Skeletal muscle tissue (tissue), 4 donors: ENCODE data around the gene CCDC15. TPM values are rescaled to one million over a fixed set of nuclear protein-coding genes. Genes with fewer than 3 reads are reported as not detected.
"Not testable (repeated sequence)": the region's sequence is repeated elsewhere in the genome, so short reads cannot be mapped to it uniquely, and the experiment has no call there.

Source experiments
- H3K27ac ChIP-seq: one replicate; pipeline ENCODE4 v1.7.0; 2013; ENCODE audit warnings: mild to moderate bottlenecking, low read depth, low read length, inconsistent platforms
- H3K27me3 ChIP-seq, 3 donors: one replicate each; pipeline ENCODE4 v1.7.0; 2013; ENCODE audit warnings: low read length in 3 of 3; ENCODE audit not compliant: control insufficient read depth in 3 of 3, insufficient read depth in 3 of 3
- H3K36me3 ChIP-seq, 3 donors: one replicate each; pipeline ENCODE4 v1.7.0; 2013; ENCODE audit warnings: low read length in 3 of 3; ENCODE audit not compliant: control insufficient read depth in 3 of 3, insufficient read depth in 3 of 3
- H3K4me1 ChIP-seq, 3 donors: one replicate each; pipeline ENCODE4 v1.7.0; 2013; ENCODE audit warnings: low read length in 3 of 3, mild to moderate bottlenecking in 3 of 3; ENCODE audit not compliant: control insufficient read depth in 3 of 3, insufficient read depth in 3 of 3
- H3K4me3 ChIP-seq, 3 donors: one replicate each; pipeline ENCODE4 v1.7.0; 2013; ENCODE audit warnings: low read length in 3 of 3
- H3K9ac ChIP-seq, 3 donors: one replicate each; pipeline ENCODE4 v1.7.0; 2013; ENCODE audit warnings: low read length in 3 of 3, mild to moderate bottlenecking in 3 of 3, moderate library complexity in 2 of 3, low read depth in 1 of 3
- H3K9me3 ChIP-seq, 3 donors: one replicate each; pipeline ENCODE4 v1.7.0; 2013; ENCODE audit warnings: low read length in 3 of 3; ENCODE audit not compliant: control insufficient read depth in 3 of 3
- total RNA-seq: library from RNA; depleted of rRNA; stranded (reverse); fragments of >200 nt; gene quantifications from one replicate; pipeline ENCODE4 v1.2.3, GENCODE V29; 2014
- donor health status: Osteomylitis.

CCDC15 gene
- total RNA-seq, 1 donor from 2014 or later: 2.6 TPM

DNA sequence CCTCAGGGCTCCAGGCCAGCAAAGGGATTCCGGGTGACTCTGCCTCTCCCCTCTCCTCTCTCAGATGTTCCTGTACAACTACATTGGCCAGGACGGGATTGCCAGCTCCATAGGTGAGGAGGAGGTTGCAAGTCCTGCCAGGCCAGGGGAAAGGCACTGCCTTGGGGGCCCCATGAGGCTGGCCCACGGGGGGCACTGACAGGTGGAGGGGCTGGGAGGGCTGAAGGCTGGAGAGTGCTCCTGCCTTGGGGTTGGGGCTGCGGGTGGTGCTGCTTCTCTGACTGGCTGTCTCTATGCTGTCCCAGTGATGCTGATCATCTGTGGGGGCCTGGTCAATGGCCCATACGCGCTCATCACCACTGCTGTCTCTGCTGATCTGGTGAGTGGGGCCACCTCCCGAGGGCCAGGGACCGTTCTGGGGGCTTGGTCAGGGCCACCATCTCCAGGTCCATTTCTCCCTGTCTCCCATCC, 130.8 kb downstream of the CCDC15 start:
- Histone ChIP-seq H3K4me1 (no peaks in the 10 kb centered on the region), H3K27me3 (peaks cover 12 to 48% (median 17%) of the 10 kb centered on the region in 3 donors), H3K36me3 (no peaks in the 10 kb centered on the region)

DNA sequence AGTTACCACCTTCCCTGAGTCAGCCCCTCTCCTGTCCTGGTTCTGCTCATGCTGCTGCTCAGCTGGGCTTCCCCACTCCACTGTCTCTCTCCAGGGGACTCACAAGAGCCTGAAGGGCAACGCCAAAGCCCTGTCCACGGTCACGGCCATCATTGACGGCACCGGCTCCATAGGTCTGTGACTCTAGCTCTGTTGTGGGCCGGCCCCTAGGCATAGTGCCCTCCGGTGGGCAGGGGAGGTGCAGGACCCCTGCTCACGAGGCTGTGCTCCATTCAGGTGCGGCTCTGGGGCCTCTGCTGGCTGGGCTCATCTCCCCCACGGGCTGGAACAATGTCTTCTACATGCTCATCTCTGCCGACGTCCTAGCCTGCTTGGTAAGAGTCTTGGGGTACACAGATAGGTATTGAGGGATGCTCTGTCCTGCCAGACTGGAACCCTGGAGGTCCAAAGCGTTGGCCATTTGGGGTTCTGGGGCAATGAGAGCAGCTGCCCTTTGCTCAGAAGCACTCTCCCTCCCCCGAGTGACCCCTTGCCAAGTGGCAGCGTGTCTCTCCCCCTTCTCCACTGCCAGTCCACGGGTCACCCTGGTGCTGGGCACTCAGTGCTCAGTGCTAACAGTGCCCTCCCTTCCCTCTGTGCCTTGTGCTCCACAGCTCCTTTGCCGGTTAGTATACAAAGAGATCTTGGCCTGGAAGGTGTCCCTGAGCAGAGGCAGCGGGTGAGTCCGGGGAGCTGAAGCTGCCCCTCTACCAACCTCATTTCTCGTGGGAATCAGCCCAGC, 131.5 kb downstream of the CCDC15 start:
- Histone ChIP-seq H3K4me3 (no peak overlapping the region), H3K27ac (no peak overlapping the region), H3K36me3 (no peaks in the 10 kb centered on the region), H3K4me1 (no peaks in the 10 kb centered on the region), H3K9me3 (no peaks in the 10 kb centered on the region), H3K9ac (no peak overlapping the region), H3K27me3 (peaks cover 12 to 42% (median 17%) of the 10 kb centered on the region in 3 donors)

More for the DNA sequence above, 130.8 kb downstream of the CCDC15 start:
- Histone ChIP-seq H3K9ac (no peak overlapping the region), H3K9me3 (no peaks in the 10 kb centered on the region), H3K27ac (no peak overlapping the region), H3K4me3 (no peak overlapping the region)

GRCh38 chr11:125086633-125087296, 132.8 kb downstream of the CCDC15 start:
- no peaks in the 10 kb centered on the region for H3K36me3 ChIP-seq
- H3K9me3 ChIP-seq: no peaks in the 10 kb centered on the region
- no peak overlapping the region for H3K27ac ChIP-seq
- H3K9ac ChIP-seq: no peak overlapping the region
- H3K4me1 ChIP-seq: peaks cover 3 to 6% (median 6%) of the 10 kb centered on the region in 3 donors
- no peak overlapping the region for H3K4me3 ChIP-seq
- H3K27me3 ChIP-seq: peaks cover 8 to 33% (median 14%) of the 10 kb centered on the region in 3 donors

GRCh38 chr11:125088123-125088522, 134.1 kb downstream of the CCDC15 start:
- no peak overlapping the region for H3K27ac ChIP-seq
- H3K9ac ChIP-seq: no peak overlapping the region
- peaks cover 4 to 22% (median 14%) of the 10 kb centered on the region in 3 donors for H3K27me3 ChIP-seq
- peaks cover 3 to 6% (median 6%) of the 10 kb centered on the region in 3 donors for H3K4me1 ChIP-seq
- no peaks in the 10 kb centered on the region for H3K36me3 ChIP-seq
- H3K4me3 ChIP-seq: no peak overlapping the region
- no peaks in the 10 kb centered on the region for H3K9me3 ChIP-seq

DNA sequence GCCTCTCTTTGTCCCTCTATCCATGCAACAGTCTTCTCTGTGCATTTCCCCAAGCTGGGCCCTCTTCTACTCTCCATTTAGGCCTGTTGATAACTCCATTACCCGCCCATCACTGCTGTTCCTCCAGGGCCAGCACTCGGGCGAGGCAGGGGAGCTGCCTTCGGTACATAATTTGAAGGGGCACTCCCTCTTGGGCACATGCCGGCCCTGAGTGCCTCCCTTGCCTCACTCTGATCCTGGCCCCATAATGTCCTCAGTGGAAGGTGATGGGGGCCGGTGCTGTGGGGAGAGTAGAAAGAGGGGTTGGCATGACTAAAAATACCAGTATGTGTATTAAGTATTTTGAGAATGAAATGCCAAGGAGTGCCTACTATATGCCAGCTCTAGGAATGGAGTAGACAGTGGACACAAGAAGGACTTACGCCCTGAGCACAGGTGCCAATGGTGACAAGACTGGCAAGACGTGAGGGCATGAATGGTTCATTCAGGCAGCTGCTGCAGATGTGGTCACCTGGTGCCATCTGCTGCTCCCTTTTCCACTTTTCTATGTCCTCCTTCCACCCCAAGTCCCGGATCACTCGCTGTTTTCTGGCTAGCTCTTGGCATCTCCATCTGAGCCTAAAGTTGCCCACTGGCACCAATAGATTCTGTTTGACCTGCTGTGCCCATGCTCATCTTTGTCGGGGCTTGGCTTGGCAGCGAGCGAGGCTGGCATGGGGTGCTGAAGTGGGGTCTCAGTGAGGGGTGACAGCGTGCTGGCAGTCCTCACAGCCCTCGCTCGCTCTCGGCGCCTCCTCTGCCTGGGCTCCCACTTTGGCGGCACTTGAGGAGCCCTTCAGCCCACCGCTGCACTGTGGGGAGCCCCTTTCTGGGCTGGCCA, 134.8 kb downstream of the CCDC15 start:
- Histone ChIP-seq H3K27ac (no peak overlapping the region), H3K9me3 (no peaks in the 10 kb centered on the region), H3K4me3 (no peak overlapping the region), H3K9ac (no peak overlapping the region), H3K4me1 (peaks cover 3 to 6% (median 6%) of the 10 kb centered on the region in 3 donors), H3K36me3 (peaks cover 0 to 2% (median 0%) of the 10 kb centered on the region in 3 donors), H3K27me3 (peaks cover 4 to 20% (median 9%) of the 10 kb centered on the region in 3 donors)

DNA sequence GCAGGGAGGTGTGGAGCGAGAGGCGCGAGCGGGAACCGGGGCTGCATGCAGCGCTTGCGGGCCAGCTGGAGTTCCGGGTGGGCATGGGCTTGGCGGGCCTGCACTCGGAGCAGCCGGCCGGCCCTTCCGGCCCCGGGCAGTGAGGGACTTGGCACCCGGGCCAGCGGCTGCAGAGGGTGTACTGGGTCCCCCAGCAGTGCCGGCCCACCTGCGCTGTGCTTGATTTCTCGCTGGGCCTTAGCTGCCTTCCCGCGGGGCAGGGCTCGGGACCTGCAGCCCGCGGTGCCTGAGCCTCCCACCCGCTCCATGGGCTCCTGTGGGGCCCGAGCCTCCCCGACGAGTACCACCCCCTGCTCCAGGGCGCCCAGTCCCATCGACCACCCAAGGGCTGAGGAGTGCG, 135.5 kb downstream of the CCDC15 start:
- not testable (repeated sequence) for H3K9me3 ChIP-seq, H3K4me3 ChIP-seq
- peaks cover 3 to 14% (median 4%) of the 10 kb centered on the region in 3 donors for H3K27me3 ChIP-seq

GRCh38 chr11:125090151-125090550, 136.1 kb downstream of the CCDC15 start:
- not testable (repeated sequence) for H3K27ac ChIP-seq, H3K36me3 ChIP-seq, H3K27me3 ChIP-seq, H3K4me1 ChIP-seq, H3K9ac ChIP-seq, H3K4me3 ChIP-seq, H3K9me3 ChIP-seq

More for the DNA sequence above, 135.5 kb downstream of the CCDC15 start:
- H3K27ac ChIP-seq, H3K9ac ChIP-seq, H3K4me1 ChIP-seq, H3K36me3 ChIP-seq: not testable (repeated sequence)

DNA sequence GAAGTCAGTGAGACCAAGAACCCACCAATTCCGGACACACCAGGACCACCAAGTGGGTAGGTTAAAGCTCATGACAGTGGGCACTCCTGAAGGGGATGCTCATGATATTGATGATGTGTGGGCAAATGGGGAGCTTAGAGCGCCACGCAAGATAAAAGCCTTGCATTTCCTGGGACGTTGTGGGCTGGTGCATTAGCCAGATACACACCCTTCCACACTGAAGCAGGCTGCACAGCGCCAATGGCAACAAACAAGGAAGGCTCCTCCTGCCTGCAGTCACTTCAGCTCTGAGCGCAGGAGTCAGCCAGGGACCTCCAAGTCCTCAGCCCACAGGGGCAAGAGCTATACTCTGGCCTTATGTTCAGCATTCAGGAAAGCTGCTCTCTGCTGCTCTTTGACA, 136.8 kb downstream of the CCDC15 start:
- no peak overlapping the region for H3K4me3 ChIP-seq
- H3K27me3 ChIP-seq: peaks cover 0 to 3% (median 0%) of the 10 kb centered on the region in 3 donors
- no peaks in the 10 kb centered on the region for H3K9me3 ChIP-seq
- H3K36me3 ChIP-seq: peaks cover 0 to 7% (median 0%) of the 10 kb centered on the region in 3 donors
- H3K27ac ChIP-seq: no peak overlapping the region
- H3K4me1 ChIP-seq: peaks cover 3 to 6% (median 6%) of the 10 kb centered on the region in 3 donors
- H3K9ac ChIP-seq: no peak overlapping the region
